HG03521 (cell line): ENCODE measurements around the gene CSNK1G3.
"Not testable (repeated sequence)": the region's sequence is repeated elsewhere in the genome, so short reads cannot be mapped to it uniquely, and the experiment has no call there.

ENCODE experiments used
- ATAC-seq: cut with Tn5 transposase; IDR thresholded peaks from one replicate; pipeline ENCODE4 v1.9.1; 2021; ENCODE audit warnings: mild to moderate bottlenecking, moderate library complexity; ENCODE audit not compliant: unreplicated experiment

The CSNK1G3 gene

DNA sequence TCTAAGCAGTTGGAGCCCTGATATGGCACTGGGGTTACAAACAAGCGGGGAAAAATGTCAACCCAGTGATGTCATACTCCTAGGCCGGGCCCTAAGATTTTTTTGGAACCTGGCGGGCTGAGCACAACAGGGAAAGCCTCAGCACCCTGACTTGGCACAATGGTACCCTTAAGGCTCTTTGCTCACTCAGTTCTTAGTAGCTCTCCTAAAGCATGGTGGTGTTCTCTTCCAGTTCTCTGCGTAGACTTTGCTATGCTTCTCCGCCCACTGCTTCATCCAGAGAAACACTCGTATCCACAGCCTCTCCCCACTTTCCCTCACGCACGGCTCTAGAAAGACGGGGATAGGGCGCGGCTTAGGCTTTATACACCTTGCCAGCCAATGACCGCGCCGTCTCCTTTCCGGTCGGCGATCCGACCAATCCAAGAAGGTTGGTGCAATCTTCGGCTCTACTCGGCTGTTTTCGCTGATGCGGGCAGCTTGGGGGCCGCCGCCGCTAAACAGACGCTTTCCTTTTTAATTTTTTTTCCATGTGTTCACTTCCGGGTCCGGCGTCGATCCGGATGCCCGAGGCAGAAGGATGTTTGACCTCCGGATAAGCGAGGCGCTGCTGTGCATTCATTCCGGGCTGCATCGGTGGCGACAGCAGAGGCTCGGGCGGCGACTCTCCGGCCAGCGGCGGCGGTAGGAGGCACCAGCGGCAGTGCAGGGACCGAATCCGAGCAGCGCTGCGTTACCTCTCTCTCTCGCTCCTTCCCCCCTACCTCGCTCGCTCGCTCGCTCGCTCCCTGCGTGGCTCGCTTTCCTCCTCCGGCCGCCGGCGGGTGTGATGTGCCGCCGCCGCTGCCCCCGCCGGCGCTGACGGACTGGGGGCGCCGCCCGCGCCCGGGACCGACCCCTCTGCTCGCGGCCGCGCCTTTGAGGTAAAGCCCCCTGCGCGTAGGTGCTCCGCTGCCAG lies at the start of gene CSNK1G3:
CSNK1G3 (plus strand) TSS at position 530 of the 958 bp plus-strand sequence. CDS start 33,487 bp downstream, outside the sequence.
- ATAC-seq = peak; percentile 93

DNA sequence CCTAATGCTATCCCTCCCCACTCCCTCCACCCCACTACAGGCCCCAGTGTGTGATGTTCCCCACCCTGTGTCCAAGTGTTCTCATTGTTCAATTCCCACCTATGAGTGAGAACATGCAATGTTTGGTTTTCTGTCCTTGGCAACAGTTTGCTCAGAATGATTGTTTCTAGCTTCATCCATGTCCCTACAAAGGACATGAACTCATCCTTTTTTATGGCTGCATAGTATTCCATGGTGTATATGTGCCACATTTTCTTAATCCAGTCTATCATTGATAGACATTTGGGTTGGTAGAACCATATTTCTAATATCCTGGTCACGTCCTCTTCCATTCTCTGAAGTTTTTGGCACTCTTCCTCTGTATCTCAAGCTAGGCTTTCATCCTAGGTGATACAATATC lies 45.1 kb upstream of the CSNK1G3 start:
- not testable (repeated sequence) for ATAC-seq

DNA sequence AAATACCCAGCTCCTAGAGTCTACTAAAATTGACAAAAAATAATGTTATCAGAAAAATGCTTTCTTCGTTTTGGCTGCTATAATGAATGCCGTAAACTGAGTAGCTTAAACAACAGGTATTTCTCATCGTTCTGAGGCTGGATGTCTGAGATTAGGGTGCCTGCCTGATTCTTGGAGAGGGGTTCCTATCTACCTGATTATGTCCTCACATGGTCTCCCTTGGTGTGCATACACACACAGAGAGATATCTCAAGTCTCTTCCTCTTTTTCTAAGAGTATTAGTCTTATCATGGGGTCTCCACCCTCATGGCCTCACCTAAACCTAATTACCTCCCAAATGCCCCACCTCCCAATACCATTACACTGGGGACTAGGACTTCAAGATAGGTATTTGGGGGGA lies 40.6 kb upstream of the CSNK1G3 start:
- ATAC-seq = no peak

DNA sequence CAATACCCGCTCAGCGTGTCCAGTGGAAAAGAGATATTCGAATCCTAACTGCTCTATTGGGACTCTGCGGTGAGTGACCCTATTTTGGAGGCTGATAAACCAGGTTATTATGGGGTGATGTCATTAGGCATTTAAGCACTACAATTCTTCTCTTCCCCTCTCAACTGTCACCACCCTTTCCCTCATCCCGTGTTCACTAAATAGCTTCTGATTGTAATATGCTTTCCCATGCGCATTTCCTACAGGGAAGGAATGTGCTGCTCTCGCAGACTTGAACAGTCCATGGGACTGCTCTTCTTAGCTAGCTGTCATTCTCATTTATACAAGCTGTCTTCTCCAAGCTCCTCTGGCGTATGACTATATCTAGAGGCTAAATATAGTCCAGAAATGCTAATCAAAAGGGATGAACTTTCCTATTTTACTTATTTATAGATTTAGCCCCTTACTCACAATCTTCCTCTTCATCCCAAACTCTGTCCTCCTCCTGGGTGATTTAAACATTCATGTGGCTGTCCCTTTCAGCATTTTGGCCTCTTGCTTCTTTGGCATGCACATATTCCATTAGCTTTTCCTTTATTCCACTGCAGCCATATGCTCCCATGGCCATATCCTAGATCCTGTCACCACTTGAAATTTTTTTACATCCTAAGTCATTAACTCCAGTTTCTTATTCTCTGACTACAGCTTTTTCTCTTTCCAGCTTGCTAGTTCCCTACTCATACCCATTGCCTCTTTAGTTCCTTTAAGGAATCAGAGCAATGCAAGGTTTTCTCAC lies 39.6 kb upstream of the CSNK1G3 start:
- ATAC-seq = no peak

DNA sequence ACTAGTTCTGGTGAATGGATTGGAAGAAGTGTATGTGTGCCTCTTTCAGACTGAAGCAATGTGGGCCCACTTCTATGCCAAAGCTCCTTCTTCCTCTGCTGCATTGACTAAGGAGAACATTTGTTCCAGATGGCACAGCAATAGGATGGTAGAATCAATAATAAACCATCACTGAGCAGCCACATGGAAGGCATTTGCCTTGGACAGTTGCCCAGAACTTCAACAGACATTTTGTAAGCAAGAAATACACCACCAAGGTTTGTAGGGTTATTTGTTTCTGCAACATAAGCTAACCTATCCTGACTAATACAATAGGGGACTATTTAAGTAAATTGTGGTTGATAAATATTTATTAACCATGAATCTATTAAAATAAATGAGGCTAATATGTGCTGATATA lies 37.7 kb upstream of the CSNK1G3 start:
- ATAC-seq = no peak

DNA sequence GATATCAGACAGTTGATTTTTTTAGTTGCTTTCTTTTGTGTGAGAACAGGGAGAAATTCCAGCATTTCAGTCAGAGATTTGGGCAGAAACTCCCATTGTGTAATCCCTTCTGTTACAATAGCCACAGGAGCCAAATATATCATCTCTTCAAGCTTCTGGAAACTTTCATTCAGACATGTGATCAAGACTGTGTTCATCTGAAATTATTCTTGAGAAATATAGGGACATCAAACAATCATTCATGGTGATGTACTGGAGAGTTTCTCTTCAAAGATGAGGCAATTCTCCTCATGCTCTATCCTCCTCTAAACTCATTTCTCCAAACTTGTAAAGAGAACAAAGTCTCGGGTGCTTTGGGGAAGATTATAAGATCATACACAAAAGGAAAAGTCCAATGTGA lies 35.2 kb upstream of the CSNK1G3 start:
- ATAC-seq = no peak

DNA sequence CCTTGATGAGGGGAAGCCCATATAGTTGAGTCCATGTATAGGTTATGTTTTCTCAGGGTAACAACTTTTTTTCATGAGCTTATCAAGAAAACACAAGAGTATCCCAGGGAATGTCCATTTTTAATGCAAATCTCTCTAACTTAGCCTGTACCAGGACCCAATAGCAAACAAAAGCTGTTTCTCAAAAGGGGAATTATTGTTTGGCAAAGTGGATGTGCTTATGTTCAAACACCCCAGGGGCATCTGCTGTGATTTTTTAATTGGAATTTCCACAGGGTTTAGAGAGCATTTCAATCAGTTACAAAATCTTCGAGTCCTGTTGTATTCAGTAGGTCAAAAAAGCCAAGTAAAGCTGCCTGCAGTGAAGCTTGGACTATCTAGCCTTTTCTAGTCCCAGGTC lies 33.4 kb upstream of the CSNK1G3 start:
- ATAC-seq = no peak

DNA sequence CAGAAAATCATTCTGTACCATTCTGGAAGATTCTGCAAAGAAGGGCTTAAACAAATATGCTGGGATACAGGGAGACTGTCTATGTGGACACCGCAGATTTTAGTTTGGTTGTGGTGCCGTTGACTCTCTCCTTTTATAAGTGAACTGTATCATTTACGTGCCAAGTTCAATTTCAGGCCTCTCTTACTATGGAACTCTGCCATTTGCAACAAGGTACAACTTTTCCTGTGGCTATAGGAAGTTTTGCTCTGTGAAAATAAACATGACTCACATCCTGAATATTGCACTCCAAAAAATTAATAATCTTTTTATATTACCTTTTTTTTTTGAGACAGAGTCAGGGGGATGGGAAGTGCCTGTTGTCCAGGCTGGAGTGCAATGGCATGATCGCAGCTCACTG lies 29.7 kb upstream of the CSNK1G3 start:
- no peak for ATAC-seq

DNA sequence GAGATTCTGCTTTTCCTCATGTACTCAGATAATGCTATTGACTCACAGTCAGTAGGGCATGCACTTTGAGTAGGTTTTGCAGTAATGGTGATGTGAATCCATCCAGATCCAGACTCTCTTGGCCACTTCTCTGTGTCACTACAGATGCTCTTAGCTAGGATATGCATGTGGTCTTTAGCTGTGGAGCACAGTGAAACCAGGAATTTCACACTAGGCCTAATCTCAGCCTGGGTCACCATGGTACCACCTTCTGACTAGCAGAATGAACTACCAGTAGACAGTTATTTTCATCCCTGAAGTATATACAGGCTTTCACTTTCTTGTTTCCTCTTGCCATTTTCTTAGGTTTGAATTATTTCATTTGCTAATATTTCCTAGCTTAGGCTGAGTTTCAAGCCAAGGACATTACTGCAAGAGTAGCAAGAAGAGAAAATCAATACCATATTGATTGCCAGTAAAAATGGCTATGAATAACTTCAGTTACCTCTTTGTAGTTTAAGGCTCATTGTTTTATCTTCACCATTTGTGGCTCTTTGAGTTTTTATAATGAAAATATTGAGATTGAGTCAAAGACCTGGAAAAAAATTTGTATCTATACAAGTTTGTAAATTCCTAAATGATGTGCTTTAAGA lies 28.4 kb upstream of the CSNK1G3 start:
- ATAC-seq = no peak

DNA sequence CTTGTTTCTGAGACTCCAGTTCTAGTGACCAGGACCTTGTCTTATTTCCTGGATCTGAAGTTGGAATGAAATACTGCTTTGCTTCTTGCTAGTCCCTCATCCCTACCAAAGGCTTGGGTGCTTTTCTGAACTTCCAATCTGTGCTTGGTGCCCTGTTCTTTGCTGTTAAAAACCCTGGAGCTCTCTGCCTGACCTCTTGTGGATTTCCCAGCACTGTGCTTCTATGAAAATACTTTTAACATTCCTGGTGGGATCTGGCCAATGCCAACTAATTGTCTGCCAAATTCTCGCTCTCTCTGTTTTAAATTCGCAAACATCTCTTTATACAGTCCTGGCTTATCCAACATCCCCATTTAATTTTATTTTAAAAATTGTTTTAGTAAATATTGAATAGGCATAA lies 26.7 kb upstream of the CSNK1G3 start:
- ATAC-seq = no peak

DNA sequence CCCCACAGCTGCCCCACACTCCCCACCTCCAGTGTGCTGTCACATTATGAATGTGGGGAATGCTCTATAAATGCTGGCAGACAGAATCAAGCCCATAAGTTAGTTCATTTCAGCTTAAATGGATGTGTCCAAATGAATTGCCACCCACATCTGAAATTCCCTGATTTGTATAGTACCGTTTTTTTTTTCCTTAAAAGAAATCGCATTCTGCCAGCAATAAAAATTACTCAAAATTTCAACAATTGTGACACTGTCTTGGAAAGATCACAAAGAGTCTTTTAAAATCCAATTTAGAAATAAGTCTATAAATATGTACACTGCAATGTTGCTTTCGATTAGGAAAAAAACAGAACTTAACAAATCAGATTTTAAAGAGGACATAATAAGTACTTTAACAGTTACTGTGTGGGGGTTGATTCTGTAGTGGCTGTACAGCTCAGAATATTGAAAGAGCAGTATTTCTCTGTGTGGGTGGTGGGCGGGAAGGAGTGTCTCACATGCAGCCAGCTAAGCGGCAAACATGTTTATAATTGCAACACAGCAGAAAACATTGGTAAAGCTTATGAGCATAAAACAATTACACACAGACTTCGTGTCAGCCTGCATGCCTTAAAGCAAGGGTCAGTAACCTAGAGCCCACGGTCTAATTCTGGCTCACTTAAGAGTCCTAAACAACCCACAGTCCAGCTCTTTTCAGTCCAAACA lies 24.9 kb upstream of the CSNK1G3 start:
- no peak for ATAC-seq

DNA sequence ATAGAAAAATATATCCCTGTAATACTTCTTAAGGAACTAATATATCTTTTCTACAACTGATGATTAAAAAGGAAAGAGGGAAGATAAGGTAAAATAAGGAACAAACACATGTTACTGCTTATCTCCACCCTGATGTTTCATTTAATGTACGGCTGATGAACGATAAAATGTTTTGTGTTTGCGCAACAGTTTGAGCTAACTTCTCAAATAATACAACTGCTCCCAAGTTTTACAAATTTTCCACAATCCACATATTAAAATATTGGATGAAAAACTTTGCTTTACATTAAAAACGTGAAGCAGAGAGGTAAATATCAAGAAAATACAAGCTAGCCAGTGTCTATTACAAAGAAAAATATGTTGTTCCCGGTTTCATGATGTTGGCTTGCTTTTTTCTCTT lies 21.0 kb upstream of the CSNK1G3 start:
- no peak for ATAC-seq

DNA sequence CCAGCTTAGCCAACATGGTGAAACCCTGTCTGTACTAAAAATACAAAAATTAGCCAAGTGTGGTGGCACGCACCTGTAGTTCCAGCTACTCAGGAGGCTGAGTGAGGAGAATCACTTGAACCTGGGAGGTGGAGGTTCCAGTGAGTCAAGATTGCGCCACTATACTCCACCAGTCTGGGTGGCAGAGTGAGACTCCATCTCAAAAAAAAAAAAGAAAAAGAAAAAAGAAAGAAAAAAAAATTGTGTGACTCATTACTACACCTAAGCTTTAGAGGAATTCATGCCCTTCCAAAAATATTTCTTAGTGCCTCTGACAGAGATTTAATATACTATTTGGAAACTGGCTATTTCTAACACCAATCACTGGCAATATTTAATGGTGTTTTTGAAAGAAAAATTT lies 16.8 kb upstream of the CSNK1G3 start:
- ATAC-seq = not testable (repeated sequence)

DNA sequence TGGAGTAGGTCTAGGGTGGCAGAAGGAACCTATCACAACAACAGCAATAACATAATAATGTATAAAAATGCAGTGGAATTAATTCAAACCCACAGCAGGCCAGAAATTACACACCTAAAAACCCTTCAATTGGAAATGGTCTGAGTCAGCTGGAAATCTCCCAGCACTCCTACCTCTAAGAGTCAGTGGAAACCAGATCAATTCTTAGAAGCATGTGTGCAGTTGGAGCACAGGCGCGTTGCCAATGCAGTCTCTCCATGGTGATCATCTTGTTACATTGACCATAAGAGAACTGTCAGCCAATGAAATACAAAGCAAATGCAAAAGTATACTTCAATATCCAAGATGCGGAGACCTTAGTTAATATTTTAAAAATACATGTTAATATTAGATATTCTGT lies 15.1 kb upstream of the CSNK1G3 start:
- no peak for ATAC-seq

DNA sequence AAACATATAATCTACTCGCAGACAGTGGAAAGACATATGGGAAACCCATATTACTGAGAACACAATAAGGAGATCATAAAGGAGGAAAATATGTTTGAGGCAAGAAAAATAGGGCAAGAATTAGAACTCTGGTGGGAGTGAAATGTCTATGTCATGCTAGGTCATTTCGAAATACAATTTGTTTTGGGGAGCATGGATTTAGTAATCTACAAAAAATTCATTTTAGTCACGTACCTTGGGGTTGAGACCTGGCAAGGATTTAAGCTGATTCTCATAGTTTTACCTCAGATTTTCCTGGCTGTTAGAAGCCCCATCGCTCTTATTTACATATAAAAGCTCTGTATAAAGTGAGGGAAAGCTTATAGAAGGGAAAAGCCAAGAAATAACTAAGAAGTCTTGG lies 11.5 kb upstream of the CSNK1G3 start:
- ATAC-seq = no peak

DNA sequence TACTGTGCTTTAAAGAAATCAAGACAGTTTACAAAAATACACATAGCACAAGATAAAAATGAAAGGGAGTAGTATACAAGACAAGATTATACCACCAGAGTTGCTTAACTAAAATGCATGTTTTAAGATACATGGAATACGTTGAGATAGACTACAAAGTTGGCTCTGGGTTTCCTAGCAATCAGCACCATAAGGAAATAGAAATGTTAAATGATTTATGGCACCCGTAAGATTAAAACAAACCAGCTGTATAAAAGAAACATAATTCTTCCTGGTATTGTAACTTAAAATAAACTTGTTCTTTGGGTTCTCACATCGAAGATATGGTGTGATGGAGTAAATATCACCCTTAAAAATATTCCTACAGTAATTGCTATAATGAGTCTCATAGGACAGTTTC lies 9.9 kb upstream of the CSNK1G3 start:
- ATAC-seq = no peak

DNA sequence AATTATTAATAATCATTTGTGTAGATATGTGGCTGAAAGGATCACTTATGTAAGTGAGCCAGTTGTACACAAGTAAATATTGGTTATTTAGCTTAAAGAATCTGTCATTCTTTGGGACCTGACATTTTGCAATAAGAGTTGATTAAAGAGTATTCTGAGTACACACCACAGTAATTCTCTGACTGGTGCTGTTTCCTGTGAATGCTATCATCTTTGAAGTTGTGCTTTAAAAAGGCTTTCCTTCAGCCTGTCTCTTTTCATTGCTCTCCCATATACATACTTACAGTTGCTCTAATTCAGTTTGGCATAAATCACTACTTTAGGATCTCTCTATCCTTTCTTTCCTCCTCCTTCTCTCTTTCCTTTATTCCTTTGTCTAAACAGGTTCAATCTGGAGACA lies 8.7 kb upstream of the CSNK1G3 start:
- no peak for ATAC-seq

DNA sequence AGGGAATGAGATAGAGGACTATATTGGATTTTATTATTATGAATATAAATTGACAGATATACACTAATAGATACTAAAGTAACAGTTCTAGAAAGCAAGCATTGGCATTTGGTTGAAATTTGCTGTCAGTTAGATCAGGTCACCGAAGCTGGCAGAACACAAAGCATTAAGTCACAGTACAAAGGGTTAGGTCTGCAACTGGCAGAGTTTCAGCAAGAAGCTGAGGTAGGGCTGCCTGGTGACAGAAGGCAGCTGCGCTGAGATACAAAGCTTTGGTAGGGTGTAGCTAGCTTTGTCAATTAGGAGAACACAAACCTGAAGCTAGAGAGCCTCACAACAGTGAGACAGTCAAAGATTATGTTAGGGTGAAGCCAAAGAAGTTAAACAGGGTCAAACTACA lies 6.3 kb upstream of the CSNK1G3 start:
- no peak for ATAC-seq

DNA sequence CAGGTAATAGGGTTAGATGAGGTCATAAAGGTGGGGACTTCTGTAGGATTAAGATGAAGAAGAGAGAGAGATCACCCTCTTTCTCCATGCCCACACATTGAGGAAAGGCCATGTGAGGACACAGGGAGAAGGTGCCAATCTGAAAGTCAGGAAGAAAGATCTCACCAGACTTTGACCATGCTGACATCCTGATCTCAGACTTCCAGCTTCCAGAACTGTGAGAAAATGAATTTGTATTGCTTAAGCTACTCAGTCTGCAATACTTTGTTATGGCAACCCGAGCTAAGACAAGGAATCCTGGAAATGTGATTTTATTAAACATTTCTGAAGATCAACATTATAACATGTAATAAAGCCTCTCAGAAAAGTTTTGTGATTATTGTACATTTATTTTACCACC lies 3.5 kb upstream of the CSNK1G3 start:
- ATAC-seq = no peak

DNA sequence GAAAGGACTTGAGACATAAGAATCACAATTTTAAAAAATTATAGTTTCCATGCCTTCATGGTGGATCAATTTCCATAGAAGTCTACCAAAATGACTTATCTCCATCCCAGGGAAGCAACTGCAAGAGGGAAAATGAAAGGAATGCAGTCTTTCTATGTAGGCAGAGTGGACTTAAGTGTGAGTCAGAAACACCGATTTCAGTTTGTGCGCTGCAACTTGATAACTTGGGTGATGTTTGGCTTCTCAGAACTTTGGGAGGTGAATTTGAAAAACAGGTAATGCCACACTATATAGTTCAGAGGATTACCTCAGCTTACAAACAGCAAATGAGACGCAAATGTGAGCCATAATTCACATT lies 708 bp upstream of the CSNK1G3 start:
- ATAC-seq = no peak
